GM12878 (cell line): Measurements from ENCODE around the gene RARRES1. TPM values are rescaled to one million over a fixed set of nuclear protein-coding genes. Genes with fewer than 3 reads are reported as not detected.

Experiments
- ATAC-seq: fragments of 200-7000 bp; cut with Tn5 transposase; 3 replicates; pipeline ENCODE4 v1.9.1; 2020; ENCODE audit warnings: mild to moderate bottlenecking, moderate library complexity
- BruUV-seq: library from RNA; stranded (reverse); fragments of 400-500 nt; replicated peaks from 2 replicates; lab custom pipeline; 2021; lab: Mats Ljungman, UMichigan
- CTCF ChIA-PET: fragments of 300-600 bp; sonication (Branson Sonifier 250); formaldehyde crosslinking; extraction: SDS; loops from one replicate; lab custom pipeline; 2021; ENCODE audit warnings: inconsistent platforms; lab: Yijun Ruan, JAX
- POLR2A ChIA-PET: fragments of 350-600 bp; formaldehyde crosslinking; extraction: SDS; loops from one replicate; lab custom pipeline; 2021; ENCODE audit warnings: inconsistent platforms; lab: Charles Lee
- RAD21 ChIA-PET: fragments of 300-600 bp; sonication (Branson Sonifier 250); formaldehyde crosslinking; loops from one replicate; lab custom pipeline; 2023; ENCODE audit warnings: antibody characterized with exemption; ENCODE audit not compliant: unreplicated experiment; lab: Charles Lee
- SMC1A ChIA-PET: fragments of 300-600 bp; sonication (Branson Sonifier 250); formaldehyde crosslinking; loops from one replicate; lab custom pipeline; 2023; ENCODE audit not compliant: unreplicated experiment, uncharacterized antibody; lab: Charles Lee
- DNase-seq: peaks from one replicate; pipeline ENCODE4 v3.0.0-alpha.2; 2011; ENCODE audit warnings: low read depth, low spot score
- FAIRE-seq: peaks from 3 replicates; lab custom pipeline; 2011; peaks lifted over from hg19 to GRCh38; lab: Jason Lieb, UNC
- H2AFZ ChIP-seq: 2 replicates; pipeline ENCODE4 v1.6.0; 2011; ENCODE audit warnings: low read depth, low read length, control low read depth; ENCODE audit not compliant: control insufficient read depth
- H3K27ac ChIP-seq: 2 replicates; pipeline ENCODE4 v1.5.1; 2011; ENCODE audit warnings: control low read depth; ENCODE audit not compliant: control insufficient read depth, insufficient read depth
- H3K27me3 ChIP-seq, 2 experiments: replicated peaks in 1 of 2; 2 replicates each; pipeline versions ENCODE4 v1.6.0 to v1.6.1; 2011; ENCODE audit warnings: low read length in 1 of 2; ENCODE audit not compliant: control insufficient read depth in 2 of 2, insufficient read depth in 2 of 2
- H3K36me3 ChIP-seq, 2 experiments: 2 replicates each; pipeline ENCODE4 v1.5.1; 2011; ENCODE audit warnings: low read length in 1 of 2; ENCODE audit not compliant: control insufficient read depth in 2 of 2, insufficient read depth in 2 of 2
- H3K4me1 ChIP-seq: 2 replicates; pipeline ENCODE4 v1.6.1; 2011; ENCODE audit warnings: mild to moderate bottlenecking, low read length, moderate library complexity, mixed read lengths; ENCODE audit not compliant: control insufficient read depth, insufficient read depth
- H3K4me2 ChIP-seq: 2 replicates; pipeline ENCODE4 v1.6.0; 2011; ENCODE audit warnings: control low read depth; ENCODE audit not compliant: control insufficient read depth, insufficient read depth
- H3K4me3 ChIP-seq: fragments of 200-600 bp; sonication (generic); 2 replicates; pipeline ENCODE4 v1.5.1; 2016
- H3K79me2 ChIP-seq: 2 replicates; pipeline ENCODE4 v1.6.0; 2011; ENCODE audit warnings: low read length; ENCODE audit not compliant: control insufficient read depth, insufficient read depth
- H3K9ac ChIP-seq: 2 replicates; pipeline ENCODE4 v1.8.0; 2011; ENCODE audit warnings: low read length, control low read depth, mixed read lengths; ENCODE audit not compliant: control insufficient read depth, insufficient read depth
- H3K9me3 ChIP-seq: replicated peaks from 3 replicates; pipeline ENCODE4 v1.5.1; 2011; ENCODE audit warnings: mild to moderate bottlenecking, low read length; ENCODE audit not compliant: control insufficient read depth, insufficient read depth
- H4K20me1 ChIP-seq: 2 replicates; pipeline ENCODE4 v1.6.0; 2011; ENCODE audit not compliant: control insufficient read depth, insufficient read depth
- BRCA1 ChIP-seq: IDR thresholded peaks from 2 replicates; pipeline ENCODE4 v1.6.1; 2011; ENCODE audit warnings: low read depth, low read length, improper control_type of control experiment
- CBFB ChIP-seq: IDR thresholded peaks from 2 replicates; pipeline ENCODE4 v1.6.1; 2016; ENCODE audit warnings: antibody characterized with exemption, low read depth
- CEBPB ChIP-seq, 2 experiments: fragments of 150-350 bp in 1 of 2; IDR thresholded peaks; 2 replicates each; pipeline ENCODE4 v1.6.1; 2012 to 2014; ENCODE audit warnings: low read depth in 2 of 2, low read length in 2 of 2, borderline replicate concordance in 1 of 2, inconsistent platforms in 1 of 2
- FOXM1 ChIP-seq: IDR thresholded peaks from 2 replicates; pipeline ENCODE4 v1.6.1; 2012; ENCODE audit warnings: low read depth, mild to moderate bottlenecking, inconsistent platforms, low read length, moderate library complexity
- HCFC1 ChIP-seq: fragments of 150-350 bp; IDR thresholded peaks from 2 replicates; pipeline ENCODE4 v1.6.1; 2014; ENCODE audit warnings: low read length
- HDAC6 ChIP-seq: fragments of 200-600 bp; sonication (generic); IDR thresholded peaks from one replicate; pipeline ENCODE4 v1.8.0; 2017; ENCODE audit warnings: antibody characterized with exemption; ENCODE audit not compliant: unreplicated experiment
- MEF2A ChIP-seq: IDR thresholded peaks from 2 replicates; pipeline ENCODE4 v1.6.1; 2011; ENCODE audit warnings: low read depth, mild to moderate bottlenecking, low read length, moderate library complexity; ENCODE audit not compliant: insufficient read depth
- MYC ChIP-seq: IDR thresholded peaks from 2 replicates; pipeline ENCODE4 v1.6.1; 2011; ENCODE audit warnings: mild to moderate bottlenecking, low read length, moderate library complexity, inconsistent platforms; ENCODE audit not compliant: insufficient read depth, insufficient replicate concordance, insufficient read length, severe bottlenecking
- NFYA ChIP-seq: IDR thresholded peaks from 2 replicates; pipeline ENCODE4 v1.6.1; 2011; ENCODE audit warnings: low read depth, mild to moderate bottlenecking, low read length, improper control_type of control experiment, borderline replicate concordance
- SMAD5 ChIP-seq: IDR thresholded peaks from 2 replicates; pipeline ENCODE4 v1.6.1; 2016; ENCODE audit warnings: antibody characterized with exemption, low read depth
- SMC3 ChIP-seq: IDR thresholded peaks from 2 replicates; pipeline ENCODE4 v1.6.1; 2011; ENCODE audit warnings: low read length, improper control_type of control experiment, borderline replicate concordance
- SP1 ChIP-seq: IDR thresholded peaks from one replicate; pipeline ENCODE4 v1.6.1; 2011; ENCODE audit warnings: low read depth, low read length
- ZNF274 ChIP-seq: IDR thresholded peaks from one replicate; pipeline ENCODE4 v1.8.0; 2011; ENCODE audit not compliant: insufficient read length, insufficient read depth
- ZZZ3 ChIP-seq: IDR thresholded peaks from 2 replicates; pipeline ENCODE4 v1.6.1; 2011; ENCODE audit warnings: low read depth; ENCODE audit not compliant: control insufficient read depth, insufficient read length
- WGBS: methylation state at CpG from one replicate; pipeline ENCODE4 v1.1.6; 2016; ENCODE audit warnings: low lambda C conversion rate; ENCODE audit not compliant: insufficient replicate concordance, insufficient coverage; ENCODE audit errors: missing lambda C conversion rate; 5-methylcytosine and 5-hydroxymethylcytosine counted together
- in situ Hi-C: fragments of 300-500 bp; cut with MboI; formaldehyde crosslinking; loops from 9 replicates; pipeline ENCODE4 v1.14.3; 2018; ENCODE audit warnings: mixed read lengths
- intact Hi-C: fragments of 100-400 bp; cut with micrococcal nuclease; formaldehyde crosslinking; loops from one replicate; pipeline ENCODE4 v1.14.2; 2022; ENCODE audit not compliant: unreplicated experiment
- polyA plus RNA-seq, 11 experiments: library from polyadenylated mRNA; depleted of rRNA in 4 of 11; unstranded in 6 of 11; stranded (reverse) in 5 of 11; fragments of >200 nt; fragmentation: Nextera tagmentation in 4 of 11; fragmentation: Illumina TruSeq in 1 of 11; extraction: Ambion mirVana in 4 of 11; extraction: Trizol in 1 of 11; gene quantifications; 1 replicate in 1 of 11; 2 replicates in 10 of 11; pipeline versions ENCODE4 v1.2.1 to v1.2.3, GENCODE V29; 2011 to 2016; ENCODE audit warnings: inconsistent platforms in 2 of 11, missing spikeins in 2 of 11, low read depth in 1 of 11
- total RNA-seq, 4 experiments: library from RNA; depleted of rRNA in 3 of 4; stranded (reverse); fragments of >200 nt in 3 of 4; fragmentation: Illumina TruSeq in 1 of 4; extraction: Trizol in 1 of 4; gene quantifications; 2 replicates each; pipeline versions ENCODE4 v1.2.1 to v1.2.3, GENCODE V29; 2013 to 2021
- TF ChIP-seq, protein P1 (sequence below): fragments of 150-350 bp; IDR thresholded peaks from 2 replicates; pipeline ENCODE4 v1.6.1; 2014; ENCODE audit warnings: mild to moderate bottlenecking, low read depth, low read length
- TF ChIP-seq, protein P2 (sequence below): fragments of 450-650 bp; IDR thresholded peaks from 2 replicates; pipeline ENCODE4 v1.6.1; 2017; ENCODE audit warnings: low read depth, mild to moderate bottlenecking, moderate library complexity
- TF ChIP-seq, protein P3 (sequence below): IDR thresholded peaks from 2 replicates; pipeline ENCODE4 v1.6.1; 2011; ENCODE audit warnings: low read depth, mild to moderate bottlenecking, low read length, moderate library complexity, borderline replicate concordance; ENCODE audit errors: extremely low read depth
- TF ChIP-seq, protein P4 (sequence below): fragments of 450-650 bp; formaldehyde crosslinking; IDR thresholded peaks from 2 replicates; pipeline ENCODE4 v1.5.0; 2022; ENCODE audit warnings: mild to moderate bottlenecking, missing genetic modification characterization

RARRES1 gene
- total and polyA plus RNA-seq, 10 of the 15 experiments (the other 5 are each of a cell fraction or from before 2014, with no cell fraction given), result 0.02 to 0.83 (median 0.63) TPM; not detected in 7

DNA sequence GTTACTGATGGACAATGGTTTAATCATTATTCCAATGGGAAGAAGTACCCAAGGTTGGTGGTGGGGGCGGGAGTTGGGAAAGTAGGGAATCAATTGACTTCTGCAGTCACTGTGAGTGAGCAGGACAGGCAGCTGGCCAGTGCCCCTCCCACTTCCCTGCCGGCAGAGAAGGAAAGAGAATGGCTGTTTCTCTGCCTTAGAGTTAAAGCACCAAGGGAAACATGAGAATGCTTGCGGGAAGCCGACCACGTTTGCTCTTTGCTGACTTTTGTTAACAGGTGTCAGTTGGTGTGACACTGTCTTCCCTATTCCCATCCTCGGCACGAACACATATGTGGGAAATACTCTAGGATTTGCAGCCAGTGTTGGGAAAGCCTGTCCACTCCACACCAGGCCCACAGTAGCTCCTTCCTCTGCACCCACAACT lies 36.1 kb upstream of the RARRES1 start:
- DNase-seq (no peak), ATAC-seq (no peak), FAIRE-seq (no peak)
- Histone ChIP-seq H3K9me3 (no peaks in the 10 kb centered on the region), H3K4me1 (no peaks in the 10 kb centered on the region), H3K9ac (no peak overlapping the region), H3K4me2 (no peak overlapping the region), H4K20me1 (no peaks in the 10 kb centered on the region), H3K27me3 (no peaks in the 10 kb centered on the region), H3K27ac (no peak overlapping the region), H3K79me2 (no peaks in the 10 kb centered on the region)
- intact Hi-C loops, result no loop called here
- BruUV-seq, result no TSS peak
- TF ChIP-seq MYC, result no peak
- TF ChIP-seq, protein P1, sequence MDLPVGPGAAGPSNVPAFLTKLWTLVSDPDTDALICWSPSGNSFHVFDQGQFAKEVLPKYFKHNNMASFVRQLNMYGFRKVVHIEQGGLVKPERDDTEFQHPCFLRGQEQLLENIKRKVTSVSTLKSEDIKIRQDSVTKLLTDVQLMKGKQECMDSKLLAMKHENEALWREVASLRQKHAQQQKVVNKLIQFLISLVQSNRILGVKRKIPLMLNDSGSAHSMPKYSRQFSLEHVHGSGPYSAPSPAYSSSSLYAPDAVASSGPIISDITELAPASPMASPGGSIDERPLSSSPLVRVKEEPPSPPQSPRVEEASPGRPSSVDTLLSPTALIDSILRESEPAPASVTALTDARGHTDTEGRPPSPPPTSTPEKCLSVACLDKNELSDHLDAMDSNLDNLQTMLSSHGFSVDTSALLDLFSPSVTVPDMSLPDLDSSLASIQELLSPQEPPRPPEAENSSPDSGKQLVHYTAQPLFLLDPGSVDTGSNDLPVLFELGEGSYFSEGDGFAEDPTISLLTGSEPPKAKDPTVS, result no peak
- no peak for TF ChIP-seq SMAD5
- TF ChIP-seq ZZZ3, result no peak
- TF ChIP-seq SP1, result no peak
- no peak for TF ChIP-seq MEF2A
- TF ChIP-seq, protein P2, sequence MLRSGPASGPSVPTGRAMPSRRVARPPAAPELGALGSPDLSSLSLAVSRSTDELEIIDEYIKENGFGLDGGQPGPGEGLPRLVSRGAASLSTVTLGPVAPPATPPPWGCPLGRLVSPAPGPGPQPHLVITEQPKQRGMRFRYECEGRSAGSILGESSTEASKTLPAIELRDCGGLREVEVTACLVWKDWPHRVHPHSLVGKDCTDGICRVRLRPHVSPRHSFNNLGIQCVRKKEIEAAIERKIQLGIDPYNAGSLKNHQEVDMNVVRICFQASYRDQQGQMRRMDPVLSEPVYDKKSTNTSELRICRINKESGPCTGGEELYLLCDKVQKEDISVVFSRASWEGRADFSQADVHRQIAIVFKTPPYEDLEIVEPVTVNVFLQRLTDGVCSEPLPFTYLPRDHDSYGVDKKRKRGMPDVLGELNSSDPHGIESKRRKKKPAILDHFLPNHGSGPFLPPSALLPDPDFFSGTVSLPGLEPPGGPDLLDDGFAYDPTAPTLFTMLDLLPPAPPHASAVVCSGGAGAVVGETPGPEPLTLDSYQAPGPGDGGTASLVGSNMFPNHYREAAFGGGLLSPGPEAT, result no peak
- TF ChIP-seq, protein P3, sequence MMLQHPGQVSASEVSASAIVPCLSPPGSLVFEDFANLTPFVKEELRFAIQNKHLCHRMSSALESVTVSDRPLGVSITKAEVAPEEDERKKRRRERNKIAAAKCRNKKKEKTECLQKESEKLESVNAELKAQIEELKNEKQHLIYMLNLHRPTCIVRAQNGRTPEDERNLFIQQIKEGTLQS, result no peak
- TF ChIP-seq NFYA, result no peak
- no peak for TF ChIP-seq HCFC1
- no peak for TF ChIP-seq BRCA1
- no peak for TF ChIP-seq SMC3
- no peak for TF ChIP-seq HDAC6
- TF ChIP-seq ZNF274, result no peak
- TF ChIP-seq CBFB, result no peak
- TF ChIP-seq, protein P4, sequence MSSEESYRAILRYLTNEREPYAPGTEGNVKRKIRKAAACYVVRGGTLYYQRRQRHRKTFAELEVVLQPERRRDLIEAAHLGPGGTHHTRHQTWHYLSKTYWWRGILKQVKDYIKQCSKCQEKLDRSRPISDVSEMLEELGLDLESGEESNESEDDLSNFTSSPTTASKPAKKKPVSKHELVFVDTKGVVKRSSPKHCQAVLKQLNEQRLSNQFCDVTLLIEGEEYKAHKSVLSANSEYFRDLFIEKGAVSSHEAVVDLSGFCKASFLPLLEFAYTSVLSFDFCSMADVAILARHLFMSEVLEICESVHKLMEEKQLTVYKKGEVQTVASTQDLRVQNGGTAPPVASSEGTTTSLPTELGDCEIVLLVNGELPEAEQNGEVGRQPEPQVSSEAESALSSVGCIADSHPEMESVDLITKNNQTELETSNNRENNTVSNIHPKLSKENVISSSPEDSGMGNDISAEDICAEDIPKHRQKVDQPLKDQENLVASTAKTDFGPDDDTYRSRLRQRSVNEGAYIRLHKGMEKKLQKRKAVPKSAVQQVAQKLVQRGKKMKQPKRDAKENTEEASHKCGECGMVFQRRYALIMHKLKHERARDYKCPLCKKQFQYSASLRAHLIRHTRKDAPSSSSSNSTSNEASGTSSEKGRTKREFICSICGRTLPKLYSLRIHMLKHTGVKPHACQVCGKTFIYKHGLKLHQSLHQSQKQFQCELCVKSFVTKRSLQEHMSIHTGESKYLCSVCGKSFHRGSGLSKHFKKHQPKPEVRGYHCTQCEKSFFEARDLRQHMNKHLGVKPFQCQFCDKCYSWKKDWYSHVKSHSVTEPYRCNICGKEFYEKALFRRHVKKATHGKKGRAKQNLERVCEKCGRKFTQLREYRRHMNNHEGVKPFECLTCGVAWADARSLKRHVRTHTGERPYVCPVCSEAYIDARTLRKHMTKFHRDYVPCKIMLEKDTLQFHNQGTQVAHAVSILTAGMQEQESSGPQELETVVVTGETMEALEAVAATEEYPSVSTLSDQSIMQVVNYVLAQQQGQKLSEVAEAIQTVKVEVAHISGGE (CRISPR knock-in tag), result no peak
- no peak for TF ChIP-seq FOXM1
- TF ChIP-seq CEBPB (IDR thresholded peaks at IDR 0.05; ENCODE audit: borderline replicate concordance in 1 of 2, low read depth in 2 of 2, low read length in 2 of 2), result no peak
- TF ChIP-seq, all 136 proteins: peak for 0
- ChIA-PET RAD21 (no interaction called here), POLR2A (no interaction called here), CTCF (interaction anchor here (3.4 kb wide), 1 partner anchor 21 kb away, joined by 8 read pairs; no protein-coding TSS in a partner anchor), SMC1A (no interaction called here)
- WGBS, result 67% methylated on average over 7 of the region's 7 CpGs
- Histone ChIP-seq H2AFZ (no peak overlapping the region), H3K36me3 (no peaks in the 10 kb centered on the region), H3K4me3 (no peak overlapping the region)
- in situ Hi-C loops, result no loop called here
